H7 (cell line): Measurements from ENCODE around the gene RPUSD4. TPM values are rescaled to one million over a fixed set of nuclear protein-coding genes. Genes with fewer than 3 reads are reported as not detected.

ENCODE experiments used
- DNase-seq: peaks from one replicate; pipeline ENCODE4 v3.0.0; 2012
- H3K27me3 ChIP-seq: 2 replicates; pipeline ENCODE4 v1.6.0; 2011; ENCODE audit warnings: mild to moderate bottlenecking, low read length; ENCODE audit not compliant: control insufficient read depth, insufficient read depth
- H3K36me3 ChIP-seq: replicated peaks from 2 replicates; pipeline ENCODE4 v1.5.1; 2011; ENCODE audit warnings: low read length; ENCODE audit not compliant: control insufficient read depth, insufficient read depth
- H3K4me3 ChIP-seq: 2 replicates; pipeline ENCODE4 v1.5.1; 2011; ENCODE audit warnings: low read depth, mild to moderate bottlenecking, control low read depth, low read length, moderate library complexity; ENCODE audit not compliant: insufficient read depth
- total RNA-seq: library from RNA; depleted of rRNA; stranded (reverse); fragments of >200 nt; shearing (Covaris generic); gene quantifications from 2 replicates; pipeline ENCODE4 v1.2.3, GENCODE V29; 2014

The RPUSD4 gene
- total RNA-seq, 1 experiment from 2014 or later = 41.5 TPM

- no peak for DNase-seq
- no peaks in the 10 kb centered on the region for H3K27me3 ChIP-seq
- no peak overlapping the region for H3K4me3 ChIP-seq
- no peaks in the 10 kb centered on the region; the same call in none of the 2 replicates for H3K36me3 ChIP-seq
Measured at GRCh38 chr11:126225295-126225665, 13.8 kb upstream of the RPUSD4 start.

GRCh38 chr11:126224647-126225294 is 13.3 kb upstream of the RPUSD4 start:
- no peaks in the 10 kb centered on the region for H3K27me3 ChIP-seq
- H3K36me3 ChIP-seq = no peaks in the 10 kb centered on the region; the same call in none of the 2 replicates
- H3K4me3 ChIP-seq = no peak overlapping the region
- no peak for DNase-seq

GRCh38 chr11:126219547-126219946 is 8.1 kb upstream of the RPUSD4 start:
- H3K4me3 ChIP-seq = no peak overlapping the region
- H3K36me3 ChIP-seq = no peaks in the 10 kb centered on the region
- no peaks in the 10 kb centered on the region for H3K27me3 ChIP-seq
- DNase-seq = no peak

- no peaks in the 10 kb centered on the region for H3K27me3 ChIP-seq
- H3K4me3 ChIP-seq = no peak overlapping the region
- no peak for DNase-seq
- no peaks in the 10 kb centered on the region for H3K36me3 ChIP-seq
Measured at GRCh38 chr11:126217491-126217890, 6.0 kb upstream of the RPUSD4 start.

- DNase-seq = no peak
- Histone ChIP-seq H3K27me3 (no peaks in the 10 kb centered on the region), H3K36me3 (no peaks in the 10 kb centered on the region), H3K4me3 (no peak overlapping the region)
Measured at GRCh38 chr11:126216526-126217305, 5.3 kb upstream of the RPUSD4 start.

GRCh38 chr11:126214841-126215240 is 3.4 kb upstream of the RPUSD4 start:
- no peak for DNase-seq
- no peak overlapping the region for H3K4me3 ChIP-seq
- no peaks in the 10 kb centered on the region for H3K27me3 ChIP-seq
- peaks cover 1% of the 10 kb centered on the region; the same call in 1 of the 2 replicates for H3K36me3 ChIP-seq

- no peak overlapping the region for H3K4me3 ChIP-seq
- no peak for DNase-seq
- peaks cover 3% of the 10 kb centered on the region; the same call in 1 of the 2 replicates for H3K36me3 ChIP-seq
- no peaks in the 10 kb centered on the region for H3K27me3 ChIP-seq
Measured at GRCh38 chr11:126214441-126214840, 3.0 kb upstream of the RPUSD4 start.

GRCh38 chr11:126212089-126212660 is 725 bp upstream of the RPUSD4 start:
- Histone ChIP-seq H3K4me3 (peak overlapping the region; percentile 90), H3K36me3 (peaks cover 4% of the 10 kb centered on the region; the same call in 1 of the 2 replicates), H3K27me3 (no peaks in the 10 kb centered on the region)
- peak; percentile 46 for DNase-seq

GRCh38 chr11:126210871-126211235 is 597 bp downstream of the RPUSD4 start:
- Histone ChIP-seq H3K36me3 (peaks cover 4% of the 10 kb centered on the region; the same call in 1 of the 2 replicates), H3K27me3 (no peaks in the 10 kb centered on the region), H3K4me3 (peak overlapping the region; percentile 90)
- peak; percentile 29 for DNase-seq

- no peak for DNase-seq
- H3K27me3 ChIP-seq = no peaks in the 10 kb centered on the region
- H3K4me3 ChIP-seq = no peak overlapping the region
- peaks cover 19% of the 10 kb centered on the region for H3K36me3 ChIP-seq
Measured at GRCh38 chr11:126207896-126208295, 3.6 kb downstream of the RPUSD4 start.

- Histone ChIP-seq H3K27me3 (no peaks in the 10 kb centered on the region), H3K4me3 (no peak overlapping the region), H3K36me3 (peaks cover 29% of the 10 kb centered on the region)
- no peak for DNase-seq
Measured at GRCh38 chr11:126205359-126205758, 6.1 kb downstream of the RPUSD4 start.

GRCh38 chr11:126202646-126203359 is 8.6 kb downstream of the RPUSD4 start:
- H3K36me3 ChIP-seq = peaks cover 37% of the 10 kb centered on the region
- H3K27me3 ChIP-seq = no peaks in the 10 kb centered on the region
- no peak for DNase-seq
- no peak overlapping the region for H3K4me3 ChIP-seq

GRCh38 chr11:126198648-126199047 is 12.8 kb downstream of the RPUSD4 start:
- Histone ChIP-seq H3K36me3 (peaks cover 37% of the 10 kb centered on the region), H3K27me3 (no peaks in the 10 kb centered on the region), H3K4me3 (no peak overlapping the region)
- no peak for DNase-seq

GRCh38 chr11:126197277-126197939 is 14.0 kb downstream of the RPUSD4 start:
- Histone ChIP-seq H3K36me3 (peaks cover 26% of the 10 kb centered on the region), H3K27me3 (no peaks in the 10 kb centered on the region), H3K4me3 (no peak overlapping the region)
- no peak for DNase-seq
